ENCODE data around the gene UFD1.

GRCh38 chr22:19482297-19482696 lies 3.3 kb upstream of the UFD1 start:
- TF ChIP-seq, protein P1, sequence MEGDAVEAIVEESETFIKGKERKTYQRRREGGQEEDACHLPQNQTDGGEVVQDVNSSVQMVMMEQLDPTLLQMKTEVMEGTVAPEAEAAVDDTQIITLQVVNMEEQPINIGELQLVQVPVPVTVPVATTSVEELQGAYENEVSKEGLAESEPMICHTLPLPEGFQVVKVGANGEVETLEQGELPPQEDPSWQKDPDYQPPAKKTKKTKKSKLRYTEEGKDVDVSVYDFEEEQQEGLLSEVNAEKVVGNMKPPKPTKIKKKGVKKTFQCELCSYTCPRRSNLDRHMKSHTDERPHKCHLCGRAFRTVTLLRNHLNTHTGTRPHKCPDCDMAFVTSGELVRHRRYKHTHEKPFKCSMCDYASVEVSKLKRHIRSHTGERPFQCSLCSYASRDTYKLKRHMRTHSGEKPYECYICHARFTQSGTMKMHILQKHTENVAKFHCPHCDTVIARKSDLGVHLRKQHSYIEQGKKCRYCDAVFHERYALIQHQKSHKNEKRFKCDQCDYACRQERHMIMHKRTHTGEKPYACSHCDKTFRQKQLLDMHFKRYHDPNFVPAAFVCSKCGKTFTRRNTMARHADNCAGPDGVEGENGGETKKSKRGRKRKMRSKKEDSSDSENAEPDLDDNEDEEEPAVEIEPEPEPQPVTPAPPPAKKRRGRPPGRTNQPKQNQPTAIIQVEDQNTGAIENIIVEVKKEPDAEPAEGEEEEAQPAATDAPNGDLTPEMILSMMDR (IDR thresholded peaks at IDR 0.05) = no peak
- no peak for TF ChIP-seq POLR2A (IDR thresholded peaks at IDR 0.05)
